Neural progenitor cell (in vitro differentiated cells): ENCODE results near the gene SPATA46.

ENCODE experiments used
- EZH2 ChIP-seq: fragments of 200-600 bp; sonication (generic); IDR thresholded peaks from 2 replicates; pipeline ENCODE4 v1.6.1; 2017; ENCODE audit warnings: antibody characterized with exemption, mild to moderate bottlenecking, moderate library complexity
- TF ChIP-seq, protein P1 (sequence below): fragments of 200-600 bp; sonication (generic); IDR thresholded peaks from 2 replicates; pipeline ENCODE4 v1.5.1; 2017; ENCODE audit warnings: antibody characterized with exemption, mild to moderate bottlenecking

DNA sequence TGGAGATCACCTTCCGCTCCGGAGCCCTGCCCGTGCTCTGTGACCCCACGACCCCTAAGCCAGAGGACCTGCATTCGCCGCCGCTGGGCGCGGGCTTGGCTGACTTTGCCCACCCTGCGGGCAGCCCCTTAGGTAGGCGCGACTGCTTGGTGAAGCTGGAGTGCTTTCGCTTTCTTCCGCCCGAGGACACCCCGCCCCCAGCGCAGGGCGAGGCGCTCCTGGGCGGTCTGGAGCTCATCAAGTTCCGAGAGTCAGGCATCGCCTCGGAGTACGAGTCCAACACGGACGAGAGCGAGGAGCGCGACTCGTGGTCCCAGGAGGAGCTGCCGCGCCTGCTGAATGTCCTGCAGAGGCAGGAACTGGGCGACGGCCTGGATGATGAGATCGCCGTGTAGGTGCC lies 9.6 kb downstream of the SPATA46 start:
- TF ChIP-seq, protein P1, sequence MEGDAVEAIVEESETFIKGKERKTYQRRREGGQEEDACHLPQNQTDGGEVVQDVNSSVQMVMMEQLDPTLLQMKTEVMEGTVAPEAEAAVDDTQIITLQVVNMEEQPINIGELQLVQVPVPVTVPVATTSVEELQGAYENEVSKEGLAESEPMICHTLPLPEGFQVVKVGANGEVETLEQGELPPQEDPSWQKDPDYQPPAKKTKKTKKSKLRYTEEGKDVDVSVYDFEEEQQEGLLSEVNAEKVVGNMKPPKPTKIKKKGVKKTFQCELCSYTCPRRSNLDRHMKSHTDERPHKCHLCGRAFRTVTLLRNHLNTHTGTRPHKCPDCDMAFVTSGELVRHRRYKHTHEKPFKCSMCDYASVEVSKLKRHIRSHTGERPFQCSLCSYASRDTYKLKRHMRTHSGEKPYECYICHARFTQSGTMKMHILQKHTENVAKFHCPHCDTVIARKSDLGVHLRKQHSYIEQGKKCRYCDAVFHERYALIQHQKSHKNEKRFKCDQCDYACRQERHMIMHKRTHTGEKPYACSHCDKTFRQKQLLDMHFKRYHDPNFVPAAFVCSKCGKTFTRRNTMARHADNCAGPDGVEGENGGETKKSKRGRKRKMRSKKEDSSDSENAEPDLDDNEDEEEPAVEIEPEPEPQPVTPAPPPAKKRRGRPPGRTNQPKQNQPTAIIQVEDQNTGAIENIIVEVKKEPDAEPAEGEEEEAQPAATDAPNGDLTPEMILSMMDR = no peak
- TF ChIP-seq EZH2 = no peak
